Left lung (tissue), 10 donors: ENCODE measurements around the gene FAM149A. TPM values are rescaled to one million over a fixed set of nuclear protein-coding genes. Genes with fewer than 3 reads are reported as not detected.

Experiments used
- ATAC-seq: fragments of 200-7000 bp; cut with Tn5 transposase; one replicate; pipeline ENCODE4 v1.9.1; 2020; ENCODE audit warnings: moderate library complexity
- DNase-seq, 4 donors: peaks; one replicate each; pipeline ENCODE4 v3.0.0-alpha.2; 2013 to 2020
- H3K27ac ChIP-seq, 2 donors: fragments of 200-600 bp; sonication (generic) in 1 of 2; one replicate each; pipeline versions ENCODE4 v1.5.0 to v1.8.0; 2020 to 2021
- H3K27me3 ChIP-seq, 2 donors: fragments of 200-600 bp; sonication (generic) in 1 of 2; one replicate each; pipeline versions ENCODE4 v1.5.0 to v1.8.0; 2020 to 2021
- H3K36me3 ChIP-seq, 2 donors: fragments of 200-600 bp; sonication (generic) in 1 of 2; one replicate each; pipeline versions ENCODE4 v1.5.0 to v1.8.0; 2020 to 2021
- H3K4me1 ChIP-seq, 2 donors: fragments of 200-600 bp; one replicate each; pipeline ENCODE4 v1.8.0; 2021
- H3K4me3 ChIP-seq, 2 donors: fragments of 200-600 bp; sonication (generic) in 1 of 2; one replicate each; pipeline versions ENCODE4 v1.5.0 to v1.8.0; 2020 to 2021; ENCODE audit warnings: mild to moderate bottlenecking in 1 of 2
- H3K9me3 ChIP-seq, 2 donors: fragments of 200-600 bp; sonication (generic) in 1 of 2; one replicate each; pipeline versions ENCODE4 v1.5.0 to v1.8.0; 2020 to 2021
- intact Hi-C, 2 donors: fragments of 100-400 bp; cut with DNase I; formaldehyde crosslinking; loops; one replicate each; pipeline versions ENCODE4 v1.11.2 to v1.14.2; 2022
- polyA plus RNA-seq, 6 donors: library from polyadenylated mRNA; unstranded; fragments of 120-200 nt; gene quantifications; one replicate each; pipeline ENCODE4 v1.2.1, GENCODE V29; 2013; ENCODE audit not compliant: insufficient read length in 6 of 6
- total RNA-seq, 2 donors: library from RNA; stranded (reverse); fragmentation: NEBNext Ultra II Directional; extraction: Animal tissue kit (Norgen Biotek cat#: 25700); gene quantifications; one replicate each; pipeline ENCODE4 v1.2.1, GENCODE V29; 2021
- TF ChIP-seq, protein P1 (sequence below), 2 donors: fragments of 200-600 bp; sonication (generic) in 1 of 2; IDR thresholded peaks; one replicate each; pipeline versions ENCODE4 v1.5.0 to v1.8.0; 2021; ENCODE audit warnings: antibody characterized with exemption in 2 of 2
- donor health status: DM: no; HTN: yes; CAD: no.
- donor health status: DM: no; HTN: no; CAD: no.

The FAM149A gene
- total and polyA plus RNA-seq, 8 donors: 10.1 to 30.1 (median 21.2) TPM

DNA sequence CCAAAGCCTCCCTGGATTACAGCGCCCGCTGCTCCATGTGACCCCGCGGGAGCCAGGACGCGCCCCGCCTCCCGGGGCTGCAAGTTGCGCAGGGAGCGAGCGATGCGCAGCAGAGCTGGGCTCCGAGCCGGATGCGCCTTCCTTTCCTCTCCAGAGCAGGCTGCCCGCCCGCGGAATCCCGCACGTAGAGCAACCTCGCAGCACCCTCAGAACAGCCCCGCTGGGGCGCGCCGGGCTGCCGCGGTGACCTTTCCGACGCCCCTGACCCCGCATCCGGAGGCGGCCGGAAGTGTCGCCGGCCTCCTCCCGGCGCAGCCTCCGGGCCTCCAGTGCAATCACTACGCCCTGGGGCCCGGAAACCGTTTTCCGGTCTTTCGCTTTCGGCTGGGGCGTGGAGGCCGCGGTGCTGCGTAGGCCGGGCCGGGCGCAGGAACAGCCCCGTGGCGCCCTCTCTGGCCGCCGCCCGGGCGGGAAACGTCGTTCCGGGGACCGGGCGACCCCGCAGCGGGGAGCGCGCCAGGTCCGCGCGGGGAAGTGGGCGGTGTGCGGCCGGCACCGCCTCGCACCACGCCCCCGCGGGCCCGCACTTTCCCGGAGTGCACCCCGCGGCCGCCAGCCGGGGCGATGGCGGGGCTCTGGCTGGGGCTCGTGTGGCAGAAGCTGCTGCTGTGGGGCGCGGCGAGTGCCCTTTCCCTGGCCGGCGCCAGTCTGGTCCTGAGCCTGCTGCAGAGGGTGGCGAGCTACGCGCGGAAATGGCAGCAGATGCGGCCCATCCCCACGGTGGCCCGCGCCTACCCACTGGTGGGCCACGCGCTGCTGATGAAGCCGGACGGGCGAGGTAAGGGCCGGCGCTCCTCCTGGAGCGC, 86.9 kb downstream of the FAM149A start, which contains the start of gene CYP4V2:
Gene CYP4V2 (plus strand): TSS at position 368 of the 866 bp plus-strand sequence. CDS start 257 bp downstream, at position 625.
- H3K36me3 ChIP-seq: no peaks in the 10 kb centered on the region
- peaks cover 0 to 21% of the 10 kb centered on the region in 2 donors for H3K4me1 ChIP-seq
- H3K4me3 ChIP-seq: peak within 1 kb of the TSS; percentile 83 to 86
- H3K9me3 ChIP-seq: no peaks in the 10 kb centered on the region
- ATAC-seq (peak; percentile 91), DNase-seq (peak; percentile 74 to 91 (median 80))
- peak within 1 kb of the TSS; percentile 92 to 96 for H3K27ac ChIP-seq
- TF ChIP-seq, protein P1, sequence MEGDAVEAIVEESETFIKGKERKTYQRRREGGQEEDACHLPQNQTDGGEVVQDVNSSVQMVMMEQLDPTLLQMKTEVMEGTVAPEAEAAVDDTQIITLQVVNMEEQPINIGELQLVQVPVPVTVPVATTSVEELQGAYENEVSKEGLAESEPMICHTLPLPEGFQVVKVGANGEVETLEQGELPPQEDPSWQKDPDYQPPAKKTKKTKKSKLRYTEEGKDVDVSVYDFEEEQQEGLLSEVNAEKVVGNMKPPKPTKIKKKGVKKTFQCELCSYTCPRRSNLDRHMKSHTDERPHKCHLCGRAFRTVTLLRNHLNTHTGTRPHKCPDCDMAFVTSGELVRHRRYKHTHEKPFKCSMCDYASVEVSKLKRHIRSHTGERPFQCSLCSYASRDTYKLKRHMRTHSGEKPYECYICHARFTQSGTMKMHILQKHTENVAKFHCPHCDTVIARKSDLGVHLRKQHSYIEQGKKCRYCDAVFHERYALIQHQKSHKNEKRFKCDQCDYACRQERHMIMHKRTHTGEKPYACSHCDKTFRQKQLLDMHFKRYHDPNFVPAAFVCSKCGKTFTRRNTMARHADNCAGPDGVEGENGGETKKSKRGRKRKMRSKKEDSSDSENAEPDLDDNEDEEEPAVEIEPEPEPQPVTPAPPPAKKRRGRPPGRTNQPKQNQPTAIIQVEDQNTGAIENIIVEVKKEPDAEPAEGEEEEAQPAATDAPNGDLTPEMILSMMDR (IDR thresholded peaks at IDR 0.05): peak in 1 of 2 donors; percentile 14
- intact Hi-C loops: no loop called here
- H3K27me3 ChIP-seq: peaks cover 0 to 17% of the 10 kb centered on the region in 2 donors

DNA sequence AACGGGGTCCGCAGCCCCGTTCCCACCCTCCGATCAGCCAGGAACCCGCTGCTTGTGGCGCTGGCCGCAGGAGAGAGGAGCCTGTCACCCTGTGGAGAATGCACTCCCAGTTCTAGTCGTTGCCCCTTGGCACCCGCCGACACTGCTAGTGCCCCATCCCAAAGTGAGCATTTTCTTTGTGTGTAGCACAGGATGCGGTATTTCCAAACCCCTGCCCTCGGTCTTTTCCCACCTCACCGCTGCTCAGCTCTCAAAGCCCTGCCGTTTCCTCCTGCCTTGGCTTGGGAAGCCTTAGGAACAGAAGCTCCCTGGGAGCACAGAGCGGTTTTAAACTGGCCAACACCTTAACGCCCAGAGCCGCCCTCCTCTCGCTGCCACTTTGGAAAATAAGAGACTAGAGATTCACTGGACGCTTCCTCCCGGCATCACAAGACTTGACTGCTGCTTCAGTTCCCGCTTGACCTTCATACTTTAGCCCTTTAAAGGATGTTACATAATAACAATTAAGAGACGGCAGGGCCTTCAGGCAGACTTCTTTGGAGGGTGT, 87.6 kb downstream of the FAM149A start:
- intact Hi-C loops: no loop called here
- DNase-seq (peak in 2 of 4 donors; percentile 39 to 46), ATAC-seq (peak; percentile 31)
- peaks cover 0 to 21% of the 10 kb centered on the region in 2 donors for H3K4me1 ChIP-seq
- peak overlapping the region; percentile 83 to 86 for H3K4me3 ChIP-seq
- peaks cover 0 to 2% of the 10 kb centered on the region in 2 donors for H3K36me3 ChIP-seq
- peak overlapping the region; percentile 92 to 96 for H3K27ac ChIP-seq
- H3K9me3 ChIP-seq: no peaks in the 10 kb centered on the region
- TF ChIP-seq, protein P1 (IDR thresholded peaks at IDR 0.05): no peak
- H3K27me3 ChIP-seq: peaks cover 0 to 17% of the 10 kb centered on the region in 2 donors

DNA sequence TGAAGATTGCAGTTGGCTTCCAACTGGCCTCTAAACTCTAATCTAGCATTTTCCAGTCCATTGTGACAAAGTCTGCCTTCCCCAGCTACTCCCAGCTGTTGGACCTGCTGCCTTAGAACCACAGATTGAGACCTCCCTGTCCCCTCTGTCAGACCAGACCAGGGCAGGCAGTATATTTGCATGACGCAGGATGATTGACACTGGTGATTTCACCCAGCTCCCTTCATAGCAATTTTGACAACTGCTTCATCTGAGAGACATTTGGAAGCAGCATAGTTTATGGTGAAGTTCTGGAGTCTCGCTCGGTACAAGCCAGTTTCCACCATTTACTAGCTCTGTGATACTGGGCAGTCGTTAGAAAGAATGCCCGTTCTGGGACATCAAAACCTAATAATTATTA, 89.3 kb downstream of the FAM149A start:
- ATAC-seq: no peak
- Histone ChIP-seq H3K27ac (no peak overlapping the region), H3K4me1 (peaks cover 0 to 21% of the 10 kb centered on the region in 2 donors), H3K27me3 (peaks cover 0 to 17% of the 10 kb centered on the region in 2 donors), H3K9me3 (no peaks in the 10 kb centered on the region), H3K4me3 (no peak overlapping the region), H3K36me3 (peaks cover 0 to 5% of the 10 kb centered on the region in 2 donors)
- intact Hi-C loops: no loop called here
- TF ChIP-seq, protein P1 (IDR thresholded peaks at IDR 0.05): no peak
- no peak for DNase-seq

DNA sequence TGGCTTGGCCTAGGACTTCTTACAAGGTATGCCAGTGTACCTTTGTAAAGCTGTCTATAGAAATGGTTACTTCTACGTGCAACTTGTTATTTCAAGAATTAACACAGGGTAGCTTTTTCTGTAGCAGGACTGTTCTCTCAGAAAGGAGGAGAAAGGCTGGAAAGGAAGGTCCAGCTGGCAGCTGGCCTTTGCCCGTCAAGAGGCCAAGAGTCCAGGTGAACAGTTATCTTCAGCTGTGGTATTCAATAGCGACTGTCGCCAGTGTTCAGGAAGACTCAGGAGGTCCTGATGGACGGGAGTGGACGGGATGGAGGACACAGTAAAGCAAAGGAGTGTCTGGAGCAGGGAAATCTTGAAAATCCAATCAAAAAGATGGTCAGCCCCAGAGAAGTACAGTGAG, 91.6 kb downstream of the FAM149A start:
- H3K27ac ChIP-seq: no peak overlapping the region
- intact Hi-C loops: no loop called here
- ATAC-seq: no peak

More for the DNA sequence above, 91.6 kb downstream of the FAM149A start:
- H3K9me3 ChIP-seq: no peaks in the 10 kb centered on the region
- peaks cover 0 to 5% of the 10 kb centered on the region in 2 donors for H3K36me3 ChIP-seq
- H3K4me3 ChIP-seq: no peak overlapping the region
- TF ChIP-seq, protein P1 (IDR thresholded peaks at IDR 0.05): no peak
- DNase-seq: no peak
- H3K27me3 ChIP-seq: peaks cover 0 to 12% of the 10 kb centered on the region in 2 donors
- peaks cover 0 to 10% of the 10 kb centered on the region in 2 donors for H3K4me1 ChIP-seq
